SKM-1 treated with dmso at 0.1 percent for 144 hours (cell line): ENCODE data around the gene RNFT2.

Source experiments
- DNase-seq: peaks from one replicate; lab custom pipeline; 2025; ENCODE audit not compliant: unreplicated experiment; lab: John Stamatoyannopoulos, UW

Gene RNFT2

GRCh38 chr12:116709768-116710167 lies 28.3 kb upstream of the RNFT2 start:
- no peak for DNase-seq

GRCh38 chr12:116710370-116711150 lies 27.6 kb upstream of the RNFT2 start:
- DNase-seq: no peak

GRCh38 chr12:116712458-116713303 lies 25.4 kb upstream of the RNFT2 start:
- DNase-seq: no peak

GRCh38 chr12:116713527-116713926 lies 24.6 kb upstream of the RNFT2 start:
- DNase-seq: no peak

GRCh38 chr12:116714175-116714574 lies 23.9 kb upstream of the RNFT2 start:
- no peak for DNase-seq

GRCh38 chr12:116717466-116718437 lies 20.4 kb upstream of the RNFT2 start:
- no peak for DNase-seq

- no peak for DNase-seq
These were observed 19.3 kb upstream of the RNFT2 start for GRCh38 chr12:116718655-116719454.

GRCh38 chr12:116719731-116720528 lies 18.2 kb upstream of the RNFT2 start:
- no peak for DNase-seq

GRCh38 chr12:116722245-116722644 lies 15.9 kb upstream of the RNFT2 start:
- no peak for DNase-seq

- DNase-seq: no peak
These were observed 11.4 kb upstream of the RNFT2 start for GRCh38 chr12:116726694-116727093.

- no peak for DNase-seq
These were observed 10.9 kb upstream of the RNFT2 start for GRCh38 chr12:116727261-116727660.

- DNase-seq: no peak
These were observed 10.2 kb upstream of the RNFT2 start for GRCh38 chr12:116727891-116728290.

GRCh38 chr12:116731801-116732200 lies 6.3 kb upstream of the RNFT2 start:
- DNase-seq: no peak

GRCh38 chr12:116734156-116734768 lies 3.9 kb upstream of the RNFT2 start:
- no peak for DNase-seq

- no peak for DNase-seq
These were observed 3.0 kb upstream of the RNFT2 start for GRCh38 chr12:116735084-116735483.

- no peak for DNase-seq
These were observed 2.0 kb upstream of the RNFT2 start for GRCh38 chr12:116735951-116736599.

- DNase-seq: no peak
These were observed 947 bp upstream of the RNFT2 start for GRCh38 chr12:116736962-116737773.
